ENCODE results near the gene RPS6KA6.

The RPS6KA6 gene

GRCh38 chrX:84156821-84157220 is 31.2 kb downstream of the RPS6KA6 start:
- no peak for DNase-seq (ENCODE audit: low read depth in 2 of 2)
- TF ChIP-seq CTCF (IDR thresholded peaks at IDR 0.05; ENCODE audit: low read depth, low read length): no peak
- H3K4me3 ChIP-seq (replicated peaks in 1 of 2; ENCODE audit: low read depth in 2 of 2, low read length in 2 of 2): no peak overlapping the region

GRCh38 chrX:84155938-84156337 is 32.1 kb downstream of the RPS6KA6 start:
- no peak for DNase-seq (ENCODE audit: low read depth in 2 of 2)

GRCh38 chrX:84153538-84153937 is 34.5 kb downstream of the RPS6KA6 start:
- no peak overlapping the region for H3K4me3 ChIP-seq (replicated peaks in 1 of 2; ENCODE audit: low read depth in 2 of 2, low read length in 2 of 2)
- no peak for DNase-seq (ENCODE audit: low read depth in 2 of 2)
- no peak for TF ChIP-seq CTCF (IDR thresholded peaks at IDR 0.05; ENCODE audit: low read depth, low read length)

More at GRCh38 chrX:84155938-84156337, 32.1 kb downstream of the RPS6KA6 start:
- no peak overlapping the region for H3K4me3 ChIP-seq (replicated peaks in 1 of 2; ENCODE audit: low read depth in 2 of 2, low read length in 2 of 2)
- TF ChIP-seq CTCF (IDR thresholded peaks at IDR 0.05; ENCODE audit: low read depth, low read length): no peak

GRCh38 chrX:84144991-84145390 is 43.0 kb downstream of the RPS6KA6 start:
- H3K4me3 ChIP-seq (replicated peaks in 1 of 2; ENCODE audit: low read depth in 2 of 2, low read length in 2 of 2): no peak overlapping the region
- TF ChIP-seq CTCF (IDR thresholded peaks at IDR 0.05; ENCODE audit: low read depth, low read length): no peak
- DNase-seq (ENCODE audit: low read depth in 2 of 2): no peak

GRCh38 chrX:84144281-84144680 is 43.7 kb downstream of the RPS6KA6 start:
- peak; percentile 0 to 29 for DNase-seq (ENCODE audit: low read depth in 2 of 2)
- TF ChIP-seq CTCF (IDR thresholded peaks at IDR 0.05; ENCODE audit: low read depth, low read length): no peak
- no peak overlapping the region for H3K4me3 ChIP-seq (replicated peaks in 1 of 2; ENCODE audit: low read depth in 2 of 2, low read length in 2 of 2)

- DNase-seq (ENCODE audit: low read depth in 2 of 2): peak in 1 of 2 donors; percentile 7
- no peak overlapping the region for H3K4me3 ChIP-seq (replicated peaks in 1 of 2; ENCODE audit: low read depth in 2 of 2, low read length in 2 of 2)
- TF ChIP-seq CTCF (IDR thresholded peaks at IDR 0.05; ENCODE audit: low read depth, low read length): no peak
Observed at GRCh38 chrX:84133023-84133422, 55.0 kb downstream of the RPS6KA6 start.

- H3K4me3 ChIP-seq (replicated peaks in 1 of 2; ENCODE audit: low read depth in 2 of 2, low read length in 2 of 2): no peak overlapping the region
- no peak for DNase-seq (ENCODE audit: low read depth in 2 of 2)
- TF ChIP-seq CTCF (IDR thresholded peaks at IDR 0.05; ENCODE audit: low read depth, low read length): no peak
Observed at GRCh38 chrX:84123585-84123984, 64.4 kb downstream of the RPS6KA6 start.

Data from cardiac fibroblast (primary cell).